GM12891 (cell line): Measurements from ENCODE around the gene CHIT1.
"Not testable (repeated sequence)": the region's sequence is repeated elsewhere in the genome, so short reads cannot be mapped to it uniquely, and the experiment has no call there.

Experiments used
- DNase-seq: peaks from one replicate; pipeline ENCODE4 v3.0.0; 2011; ENCODE audit warnings: low spot score; ENCODE audit not compliant: insufficient read length
- FAIRE-seq: peaks from 2 replicates; lab custom pipeline; 2011; peaks lifted over from hg19 to GRCh38; lab: Jason Lieb, UNC
- PAX5 ChIP-seq: IDR thresholded peaks from 2 replicates; pipeline ENCODE4 v1.6.1; 2011; ENCODE audit warnings: low read length, moderate library complexity, mild to moderate bottlenecking; ENCODE audit not compliant: insufficient read depth, severe bottlenecking
- POLR2A ChIP-seq: IDR thresholded peaks from 2 replicates; pipeline ENCODE4 v1.6.1; 2011; ENCODE audit warnings: low read depth, low read length, control low read depth
- POLR2AphosphoS5 ChIP-seq: IDR thresholded peaks from 2 replicates; pipeline ENCODE4 v1.6.1; 2011; ENCODE audit warnings: low read depth, low read length, control low read depth
- POU2F2 ChIP-seq: IDR thresholded peaks from 2 replicates; pipeline ENCODE4 v1.6.1; 2011; ENCODE audit warnings: low read depth, mild to moderate bottlenecking, control low read depth, low read length, moderate library complexity
- SPI1 ChIP-seq: IDR thresholded peaks from 2 replicates; pipeline ENCODE4 v1.6.1; 2011; ENCODE audit warnings: low read depth, low read length, control low read depth
- TAF1 ChIP-seq: IDR thresholded peaks from 2 replicates; pipeline ENCODE4 v1.6.1; 2011; ENCODE audit warnings: low read depth, low read length, control low read depth

CHIT1 gene

GRCh38 chr1:203239526-203240305 is 10.2 kb upstream of the CHIT1 start:
- DNase-seq (no peak), FAIRE-seq (no peak)
- TF ChIP-seq POLR2AphosphoS5 (no peak), SPI1 (no peak), TAF1 (no peak), POLR2A (no peak), POU2F2 (no peak), PAX5 (no peak)

- DNase-seq (no peak), FAIRE-seq (no peak)
- TF ChIP-seq POLR2AphosphoS5: no peak
- TF ChIP-seq POLR2A: no peak
- no peak for TF ChIP-seq TAF1
- TF ChIP-seq PAX5: no peak
- TF ChIP-seq POU2F2: no peak
- TF ChIP-seq SPI1: no peak
These were observed 9.6 kb upstream of the CHIT1 start for GRCh38 chr1:203239081-203239480.

GRCh38 chr1:203238535-203238934 is 9.1 kb upstream of the CHIT1 start:
- DNase-seq (no peak), FAIRE-seq (no peak)
- TF ChIP-seq POU2F2: no peak
- TF ChIP-seq POLR2A: no peak
- no peak for TF ChIP-seq TAF1
- TF ChIP-seq SPI1: no peak
- no peak for TF ChIP-seq POLR2AphosphoS5
- no peak for TF ChIP-seq PAX5

- DNase-seq, FAIRE-seq: not testable (repeated sequence)
These were observed 5.4 kb upstream of the CHIT1 start for GRCh38 chr1:203234901-203235300.

GRCh38 chr1:203228670-203229069 is 803 bp downstream of the CHIT1 start:
- TF ChIP-seq TAF1 (no peak), POLR2AphosphoS5 (no peak), PAX5 (no peak), POU2F2 (no peak), SPI1 (no peak), POLR2A (no peak)
- no peak for DNase-seq
- no peak for FAIRE-seq

- FAIRE-seq (no peak), DNase-seq (no peak)
- TF ChIP-seq POU2F2: no peak
These were observed 1.9 kb downstream of the CHIT1 start for GRCh38 chr1:203227371-203228083.

GRCh38 chr1:203225071-203225470 is 4.4 kb downstream of the CHIT1 start:
- DNase-seq (no peak), FAIRE-seq (no peak)
- TF ChIP-seq TAF1 (no peak), PAX5 (no peak), SPI1 (no peak), POU2F2 (no peak), POLR2AphosphoS5 (no peak), POLR2A (no peak)

- TF ChIP-seq TAF1 (no peak), POLR2AphosphoS5 (no peak), PAX5 (no peak)
- DNase-seq (no peak), FAIRE-seq (no peak)
These were observed 6.3 kb downstream of the CHIT1 start for GRCh38 chr1:203223012-203223775.

GRCh38 chr1:203219934-203220333 is 9.5 kb downstream of the CHIT1 start:
- FAIRE-seq (no peak), DNase-seq (no peak)
- TF ChIP-seq POLR2A (no peak), PAX5 (no peak), TAF1 (no peak), POU2F2 (no peak), POLR2AphosphoS5 (no peak), SPI1 (no peak)
